T-helper 9 cell (primary cell): ENCODE data around the gene EXOC4.

Source experiments
- DNase-seq: peaks from one replicate; pipeline ENCODE4 v3.0.0-alpha.2; 2020

Gene EXOC4

GRCh38 chr7:133850497-133851280 is 597.8 kb downstream of the EXOC4 start:
- no peak for DNase-seq

GRCh38 chr7:133851411-133851810 is 598.5 kb downstream of the EXOC4 start:
- DNase-seq = no peak

DNA sequence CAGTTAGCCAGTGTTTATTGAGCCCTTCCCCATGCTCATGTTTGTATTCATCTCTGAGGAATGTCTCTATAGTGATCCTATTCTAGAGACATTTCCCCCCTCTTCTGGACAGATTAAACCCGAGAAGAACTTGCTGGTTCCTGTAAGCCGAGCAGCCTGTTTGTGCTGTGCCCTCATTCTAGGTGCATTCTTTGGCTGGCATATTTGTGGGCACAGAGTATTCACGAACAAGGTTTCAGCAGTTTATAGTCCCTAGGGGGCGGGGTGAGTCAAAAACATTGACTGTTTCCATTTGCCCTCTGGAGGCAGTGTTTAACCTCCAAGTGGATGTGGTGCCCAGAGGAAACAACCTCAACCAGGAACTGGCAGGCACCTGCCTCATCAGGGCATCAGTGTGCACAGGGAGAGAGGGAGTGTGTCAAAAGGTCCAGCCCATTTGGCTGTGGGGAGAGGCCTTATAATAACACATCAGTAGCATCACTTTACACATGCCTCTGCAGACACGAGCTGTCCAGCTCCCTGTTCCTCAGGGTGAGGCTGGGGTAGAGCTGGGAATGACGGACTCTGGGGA is 600.9 kb downstream of the EXOC4 start:
- no peak for DNase-seq

DNA sequence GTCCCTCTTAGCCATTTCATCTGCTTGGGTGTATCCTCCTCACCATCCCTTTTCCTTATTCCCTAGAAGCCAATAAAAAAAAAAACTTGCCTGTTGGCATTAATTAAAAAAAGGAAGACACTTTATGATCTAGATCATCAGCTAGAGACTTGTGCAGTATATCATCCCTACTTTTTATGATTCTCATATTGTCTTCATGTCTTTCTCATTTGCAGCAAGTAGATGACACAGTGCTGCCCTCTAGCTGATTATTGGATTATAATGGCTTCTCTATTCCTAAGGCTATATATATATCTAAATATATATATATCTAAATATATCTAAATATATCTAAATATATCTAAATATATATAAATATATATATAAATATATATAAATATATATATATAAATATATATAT is 601.9 kb downstream of the EXOC4 start:
- no peak for DNase-seq

DNA sequence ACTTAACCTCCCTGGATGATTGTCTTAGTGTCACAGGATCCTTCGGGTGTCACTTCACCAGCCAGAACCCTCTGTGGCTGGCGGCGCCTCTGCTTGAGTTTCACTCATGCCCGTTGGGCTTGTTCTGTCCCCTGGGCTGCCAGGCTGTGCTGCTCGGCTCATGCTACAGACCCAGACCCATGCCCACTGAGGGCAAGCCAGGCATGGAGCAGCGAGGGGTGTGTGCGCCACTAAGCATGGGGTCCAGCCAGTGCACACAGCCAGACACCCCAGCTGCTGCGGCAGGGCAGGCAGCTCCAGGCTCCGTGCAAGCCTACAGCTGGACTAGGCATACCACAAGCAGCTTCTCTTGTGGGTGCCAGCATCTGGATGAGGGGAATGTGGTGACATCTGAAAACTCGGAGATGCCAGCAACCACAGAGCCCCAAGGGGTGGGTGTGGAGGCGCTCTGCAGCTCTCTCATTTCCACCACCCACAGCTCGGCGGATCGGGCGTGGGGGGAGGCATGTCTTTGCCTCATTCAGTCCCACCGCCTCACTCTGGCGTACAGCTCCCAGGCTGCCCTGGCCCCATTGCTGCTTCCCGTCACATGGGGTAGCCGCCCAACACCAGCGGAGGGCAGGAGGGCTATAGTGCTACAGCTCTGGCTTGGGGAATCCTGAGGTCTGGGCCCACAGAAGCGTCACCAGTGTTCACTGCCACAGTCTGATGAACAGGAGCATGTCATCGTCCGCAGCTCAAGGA is 604.7 kb downstream of the EXOC4 start:
- no peak for DNase-seq

GRCh38 chr7:133858311-133858710 is 605.4 kb downstream of the EXOC4 start:
- no peak for DNase-seq

- DNase-seq = no peak
These were observed 606.4 kb downstream of the EXOC4 start for GRCh38 chr7:133859231-133859630.

DNA sequence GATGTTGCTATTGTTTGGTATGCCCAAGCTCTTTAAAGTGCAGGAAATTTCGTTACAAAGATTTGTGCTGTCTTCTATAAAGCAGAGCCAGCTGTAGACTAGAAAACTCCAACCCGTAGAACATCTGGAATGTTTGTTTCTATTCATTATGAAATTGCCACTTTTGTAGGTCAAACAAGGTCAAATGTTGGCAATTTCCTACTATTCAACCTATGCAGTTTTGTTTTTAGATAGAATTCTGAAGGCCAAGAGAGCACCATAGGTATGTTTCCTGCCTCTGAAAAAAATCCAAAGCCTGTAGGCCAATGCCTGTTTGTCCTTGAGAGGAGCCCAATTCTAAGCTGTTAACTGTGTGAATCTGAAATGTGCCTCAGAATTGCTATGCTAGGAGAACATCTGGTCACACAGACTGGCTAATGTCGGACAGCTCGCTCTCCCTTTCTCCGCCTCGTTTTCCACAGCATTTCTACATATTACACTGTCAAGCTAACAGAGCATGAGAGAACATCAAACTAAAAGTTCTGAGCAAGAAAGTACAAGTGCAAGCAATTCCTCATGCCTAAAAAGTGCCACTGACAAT is 607.1 kb downstream of the EXOC4 start:
- no peak for DNase-seq

DNA sequence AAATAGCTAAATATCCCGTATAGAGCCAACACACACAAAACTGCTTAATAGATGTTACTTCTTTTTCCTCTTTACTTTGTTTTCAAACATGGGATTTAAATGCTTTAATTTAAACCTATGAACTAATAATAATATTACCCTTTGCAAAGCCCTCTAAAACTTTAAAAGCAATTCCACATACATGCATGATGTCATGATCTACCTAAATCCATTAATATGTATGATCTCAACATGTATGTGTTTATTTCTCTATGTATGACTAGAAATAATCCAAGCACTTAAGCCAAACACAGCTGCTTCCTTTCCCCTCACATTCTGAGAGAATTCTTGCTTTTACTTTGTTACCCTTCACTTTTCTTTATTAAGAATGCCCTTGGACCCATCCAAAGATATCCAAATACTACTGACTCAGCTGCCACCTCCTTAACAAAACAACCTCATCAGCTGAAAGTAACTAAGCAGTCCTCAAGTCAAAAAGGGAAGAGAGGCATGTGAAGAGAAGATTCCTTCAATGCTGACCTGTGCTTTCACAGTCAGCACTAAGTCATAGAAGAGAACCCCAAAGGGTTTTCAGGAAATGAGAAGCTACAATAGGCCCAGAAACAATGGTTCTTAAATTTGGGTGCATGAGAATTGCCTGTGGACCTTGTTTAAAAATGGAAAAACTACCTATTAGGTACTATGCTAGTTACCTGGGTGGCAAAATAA is 607.9 kb downstream of the EXOC4 start:
- DNase-seq = no peak

DNA sequence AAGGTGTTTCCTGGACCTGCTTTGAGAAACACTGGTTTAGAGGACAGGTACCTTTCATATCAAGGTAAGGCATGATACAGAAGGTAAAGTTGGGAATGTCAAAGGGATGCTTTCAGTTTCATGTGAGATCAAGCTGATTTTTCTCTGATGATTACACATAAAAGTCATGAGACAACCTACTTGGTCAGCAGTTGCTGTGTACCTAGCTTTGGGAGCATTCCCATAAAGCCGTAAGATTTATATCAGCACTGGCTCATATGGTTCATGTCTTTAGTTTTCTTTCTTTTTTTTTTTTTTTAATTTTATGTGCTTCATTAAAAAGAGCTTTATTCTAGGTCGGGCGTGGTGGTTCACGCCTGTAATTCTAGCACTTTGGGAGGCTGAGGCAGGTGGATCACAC is 609.0 kb downstream of the EXOC4 start:
- no peak for DNase-seq

DNA sequence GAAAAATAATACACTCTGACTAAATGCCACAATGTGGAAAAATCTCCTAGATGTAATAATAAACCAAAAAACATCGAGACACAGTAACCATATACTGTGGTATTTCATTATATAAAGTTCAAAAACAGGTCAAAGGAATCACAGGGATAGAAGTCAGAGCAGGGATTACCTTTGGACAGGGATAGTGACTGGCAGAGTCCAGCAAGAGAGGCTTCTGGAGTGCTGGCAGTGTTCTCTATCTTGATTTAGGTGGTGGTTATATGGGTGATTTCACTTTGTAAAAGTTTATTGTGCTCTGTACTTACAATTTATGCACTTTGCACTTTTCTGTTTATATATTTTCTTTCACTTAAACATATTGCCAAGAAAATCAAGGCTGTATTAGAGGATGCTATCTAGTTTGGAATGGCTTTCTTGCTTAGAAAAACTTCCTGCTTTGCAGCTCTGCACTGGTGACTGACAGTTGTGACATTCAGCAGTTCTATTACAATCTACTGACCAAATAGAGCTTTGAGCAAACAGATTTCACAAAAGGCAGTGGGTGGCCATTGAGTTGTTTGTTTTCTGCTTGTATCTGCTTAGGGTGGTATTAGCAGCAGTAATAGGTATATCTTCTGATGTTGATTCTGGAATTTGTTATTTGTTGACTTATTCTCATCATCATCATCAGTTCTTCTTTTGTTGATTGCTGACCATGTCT is 610.6 kb downstream of the EXOC4 start:
- no peak for DNase-seq

DNA sequence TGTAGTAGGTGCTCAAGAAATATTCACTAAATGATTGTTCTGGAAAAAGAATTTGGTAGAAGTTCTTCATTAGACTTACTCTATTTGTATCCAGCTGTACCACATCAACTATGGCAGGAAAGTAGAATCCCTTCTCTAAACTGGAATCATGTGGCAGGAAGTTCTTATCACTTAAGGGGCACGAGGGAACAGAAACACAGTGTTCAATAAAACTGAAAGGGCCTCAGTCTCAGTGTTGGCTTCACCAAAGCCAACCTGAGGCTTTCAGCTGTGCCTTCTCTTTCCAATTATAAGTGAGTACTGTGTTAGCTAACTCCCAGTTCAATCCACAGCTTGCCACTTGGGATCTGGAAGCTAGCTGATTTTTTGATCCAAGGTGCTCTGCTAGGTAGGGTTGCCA is 616.7 kb downstream of the EXOC4 start:
- DNase-seq = no peak

DNA sequence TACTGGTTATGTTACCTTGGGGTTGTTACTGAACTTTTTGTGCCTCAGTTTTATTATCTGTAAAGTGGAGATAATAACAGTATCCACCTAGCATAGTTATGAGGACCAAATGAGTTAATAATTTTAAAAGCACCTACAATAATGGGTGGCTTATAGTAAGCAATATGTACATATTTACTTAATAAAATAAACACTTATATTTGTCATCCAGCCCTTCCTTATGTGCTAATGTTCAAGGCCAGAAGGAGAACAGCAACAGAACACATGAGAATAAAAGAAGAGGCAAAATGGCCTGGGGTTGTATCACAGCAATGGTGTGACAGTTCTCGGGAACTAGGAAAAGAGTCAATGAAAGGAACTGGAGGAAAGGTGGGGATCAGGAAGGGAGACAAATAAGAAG is 618.9 kb downstream of the EXOC4 start:
- no peak for DNase-seq

- DNase-seq = no peak
These were observed 620.3 kb downstream of the EXOC4 start for GRCh38 chr7:133873187-133873586.

GRCh38 chr7:133873631-133874030 is 620.8 kb downstream of the EXOC4 start:
- DNase-seq = no peak

GRCh38 chr7:133883591-133883990 is 630.7 kb downstream of the EXOC4 start:
- no peak for DNase-seq

DNA sequence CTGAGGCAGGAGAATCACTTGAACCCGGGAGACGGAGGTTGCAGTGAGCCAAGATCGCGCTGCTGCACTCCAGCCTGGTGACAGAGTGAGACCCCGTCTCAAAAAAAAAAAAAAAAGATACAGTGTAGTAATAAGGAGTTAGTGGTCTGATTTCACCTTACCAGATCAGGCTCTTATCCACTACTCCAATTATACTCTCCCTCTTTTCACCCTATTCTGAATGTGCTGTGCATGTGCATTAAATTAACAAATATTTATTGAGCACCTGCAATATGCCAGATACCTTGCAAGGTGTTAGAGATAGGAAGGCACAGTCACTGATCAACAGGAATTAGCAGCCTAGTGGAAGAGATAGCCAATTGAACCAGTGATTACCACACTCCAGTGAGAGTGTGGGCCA is 632.3 kb downstream of the EXOC4 start:
- DNase-seq = no peak

GRCh38 chr7:133886086-133886485 is 633.2 kb downstream of the EXOC4 start:
- DNase-seq = no peak

- DNase-seq = no peak
These were observed 633.9 kb downstream of the EXOC4 start for GRCh38 chr7:133886797-133887196.

GRCh38 chr7:133887459-133887858 is 634.6 kb downstream of the EXOC4 start:
- no peak for DNase-seq

- DNase-seq = no peak
These were observed 635.4 kb downstream of the EXOC4 start for GRCh38 chr7:133888061-133888930.
